GM19463 (cell line): ENCODE data around the gene OR52K2.
"Not testable (repeated sequence)": the region's sequence is repeated elsewhere in the genome, so short reads cannot be mapped to it uniquely, and the experiment has no call there.

Source experiments
- ATAC-seq: cut with Tn5 transposase; IDR thresholded peaks from one replicate; pipeline ENCODE4 v1.9.1; 2021; ENCODE audit warnings: mild to moderate bottlenecking, moderate library complexity; ENCODE audit not compliant: unreplicated experiment

The OR52K2 gene

GRCh38 chr11:4448995-4449394, at the start of gene OR52K2:
Gene OR52K2 (plus strand): TSS chr11:4449295. CDS start chr11:4449340, 45 bp downstream.
- ATAC-seq, result no peak

DNA sequence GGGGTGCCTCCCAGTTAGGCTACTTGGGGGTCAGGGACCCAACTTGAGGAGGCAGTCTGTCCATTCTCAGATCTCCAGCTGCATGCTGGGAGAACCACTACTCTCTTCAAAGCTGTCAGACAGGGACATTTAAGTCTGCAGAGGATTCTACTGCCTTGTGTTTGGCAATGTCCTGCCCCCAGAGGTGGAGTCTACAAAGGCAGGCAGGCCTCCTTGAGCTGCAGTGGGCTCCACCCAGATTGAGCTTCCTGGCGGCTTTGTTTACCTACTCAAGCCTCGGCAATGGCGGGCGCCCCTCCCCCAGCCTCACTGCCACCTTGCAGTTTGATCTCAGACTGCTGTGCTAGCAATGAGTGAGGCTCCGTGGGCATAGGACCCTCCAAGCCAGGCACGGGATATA, 42.9 kb upstream of the OR52K2 start:
- ATAC-seq, result not testable (repeated sequence)

GRCh38 chr11:4416306-4416705, 32.8 kb upstream of the OR52K2 start:
- no peak for ATAC-seq

DNA sequence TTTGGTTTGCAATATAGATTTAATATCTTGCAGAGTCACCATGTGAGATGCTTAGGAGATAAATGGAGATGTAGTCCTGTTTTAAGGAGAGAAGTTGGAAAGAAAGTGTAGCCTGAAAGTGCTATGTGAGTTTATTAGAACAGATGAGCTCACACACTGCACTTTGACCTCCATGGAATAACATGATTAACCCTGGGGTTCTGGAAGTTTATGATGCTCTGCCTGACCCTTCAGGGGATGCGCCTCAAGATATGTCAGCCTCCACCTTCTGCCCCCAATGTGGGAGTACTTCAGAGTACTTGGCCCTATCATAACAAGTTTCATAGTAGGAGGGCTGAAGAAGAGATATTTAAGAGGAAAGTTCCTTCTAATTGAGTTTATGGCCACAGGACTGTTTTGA, 32.3 kb upstream of the OR52K2 start:
- no peak for ATAC-seq

DNA sequence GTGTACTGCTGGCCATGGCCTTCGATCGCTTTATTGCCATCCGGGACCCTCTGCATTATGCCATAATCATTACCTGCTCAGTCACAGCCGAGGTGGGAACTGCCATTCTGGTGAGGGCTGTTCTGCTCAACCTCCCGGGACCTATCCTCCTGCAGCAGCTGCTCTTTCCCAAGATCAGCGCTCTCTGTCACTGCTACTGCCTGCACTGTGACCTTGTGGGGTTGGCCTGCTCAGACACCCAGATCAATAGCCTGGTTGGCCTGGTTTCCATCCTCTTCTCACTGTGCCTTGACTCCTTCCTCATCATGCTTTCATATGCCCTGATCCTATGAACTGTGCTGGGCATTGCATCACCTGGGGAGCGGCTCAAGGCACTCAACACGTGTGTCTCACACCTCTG, 30.7 kb upstream of the OR52K2 start:
- ATAC-seq, result no peak

DNA sequence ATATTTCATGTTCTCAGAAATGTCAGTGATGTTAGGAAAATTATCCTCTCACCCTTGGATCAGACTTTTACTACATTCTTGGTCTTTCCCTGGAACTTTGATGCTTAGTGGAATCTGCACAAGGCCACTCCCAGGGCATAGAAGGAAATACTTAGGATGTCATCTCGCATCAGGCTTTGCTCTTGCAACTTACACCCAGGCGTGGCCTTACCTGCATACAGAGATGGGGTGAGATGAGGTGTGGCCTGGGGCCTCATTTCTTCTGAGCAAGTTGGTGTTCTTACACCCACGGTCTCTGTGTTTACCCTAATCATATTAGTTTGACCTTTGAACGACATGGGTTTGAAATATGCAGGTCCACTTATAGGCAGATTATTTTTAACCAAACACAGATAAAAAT, 19.0 kb upstream of the OR52K2 start:
- ATAC-seq, result no peak

DNA sequence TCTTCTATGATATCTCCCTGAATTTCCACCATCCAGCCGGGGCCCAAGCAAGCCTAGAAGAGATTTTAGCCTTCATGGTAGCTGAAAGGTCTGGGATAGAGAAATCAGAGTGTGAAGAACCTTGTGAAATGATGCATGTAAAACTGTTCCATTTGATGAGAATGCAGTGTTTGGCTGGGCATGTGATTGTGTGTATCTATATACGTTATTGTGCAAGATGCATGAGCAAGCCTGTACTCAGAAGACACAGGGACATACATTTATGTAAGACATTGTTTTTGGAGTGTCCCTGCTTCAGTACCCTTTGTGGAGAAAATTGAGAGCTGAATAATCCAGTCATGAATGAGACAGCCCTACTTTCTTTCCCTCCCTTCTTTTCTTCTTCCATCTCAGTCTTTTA, 15.2 kb upstream of the OR52K2 start:
- ATAC-seq, result no peak

GRCh38 chr11:4436411-4436810, 12.7 kb upstream of the OR52K2 start:
- ATAC-seq, result no peak

DNA sequence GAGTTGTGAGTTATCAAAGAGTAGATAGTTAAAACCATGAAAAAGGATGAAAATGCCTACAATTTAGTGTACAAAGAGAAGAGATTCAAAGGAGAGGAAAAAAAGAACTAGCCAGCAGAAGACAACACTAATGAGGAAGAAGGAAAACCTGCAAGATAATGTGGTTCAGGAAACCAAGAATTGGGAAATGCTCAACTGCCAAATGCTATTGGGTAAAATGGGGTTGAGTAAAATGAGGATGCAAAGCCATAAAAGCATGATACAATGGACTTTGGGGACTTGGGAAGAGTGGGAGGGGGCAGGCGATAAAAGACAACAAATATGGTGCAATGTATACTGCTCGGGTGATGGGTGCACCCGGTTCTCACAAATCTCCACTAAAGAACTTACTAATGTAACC, 7.6 kb upstream of the OR52K2 start:
- no peak for ATAC-seq

DNA sequence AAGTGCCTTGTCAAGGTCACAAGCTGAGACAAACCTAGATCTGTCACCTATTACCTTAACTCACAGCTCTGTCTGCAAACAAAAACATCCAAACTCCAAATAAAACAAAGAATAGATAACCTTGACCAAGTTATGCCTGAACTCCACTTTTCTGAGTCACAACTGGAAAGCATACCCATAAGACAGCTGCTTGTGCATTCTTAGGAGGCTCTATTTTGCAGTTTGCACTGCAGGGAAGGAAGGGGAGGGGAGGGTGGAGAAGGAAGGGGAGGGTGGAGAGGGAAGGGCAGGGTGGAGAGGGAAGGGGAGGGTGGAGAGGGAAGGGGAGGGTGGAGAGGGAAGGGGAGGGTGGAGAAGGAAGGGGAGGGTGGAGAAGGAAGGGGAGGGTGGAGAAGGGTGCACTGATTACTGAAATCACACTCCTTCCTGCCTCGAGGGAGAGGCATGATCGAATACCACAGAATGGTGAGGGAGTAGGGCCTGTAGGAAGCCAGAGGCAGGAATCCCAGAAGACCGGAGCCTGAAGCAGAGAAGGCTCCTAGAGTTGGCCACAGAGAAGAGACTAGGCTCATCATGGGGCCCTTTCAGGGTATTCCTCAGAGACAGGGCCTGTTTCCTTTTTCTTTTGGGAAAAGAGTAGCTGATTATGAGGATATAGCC, 5.7 kb upstream of the OR52K2 start:
- ATAC-seq, result no peak

- ATAC-seq, result no peak
Observed at GRCh38 chr11:4453118-4453517, 4.0 kb downstream of the OR52K2 start.

DNA sequence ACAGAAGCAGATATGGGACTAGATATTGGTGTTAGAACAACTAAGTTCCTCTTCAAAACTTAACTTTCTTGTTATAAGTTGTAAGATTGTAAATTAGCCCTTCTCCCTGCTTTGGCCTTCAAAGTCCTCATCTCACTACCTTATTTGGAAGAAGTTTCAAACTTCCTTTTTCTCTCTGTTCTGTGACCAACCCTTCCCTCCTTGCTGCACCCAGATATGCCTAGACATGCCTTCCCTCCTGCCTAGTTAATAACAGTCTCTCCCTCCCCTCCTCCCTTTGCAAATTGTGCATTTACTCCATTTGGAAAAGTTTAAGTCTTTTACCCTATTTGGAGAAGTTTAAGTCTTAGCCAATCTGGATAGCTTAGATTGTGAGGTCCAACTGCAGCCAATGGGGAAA, 4.9 kb downstream of the OR52K2 start:
- ATAC-seq, result no peak

DNA sequence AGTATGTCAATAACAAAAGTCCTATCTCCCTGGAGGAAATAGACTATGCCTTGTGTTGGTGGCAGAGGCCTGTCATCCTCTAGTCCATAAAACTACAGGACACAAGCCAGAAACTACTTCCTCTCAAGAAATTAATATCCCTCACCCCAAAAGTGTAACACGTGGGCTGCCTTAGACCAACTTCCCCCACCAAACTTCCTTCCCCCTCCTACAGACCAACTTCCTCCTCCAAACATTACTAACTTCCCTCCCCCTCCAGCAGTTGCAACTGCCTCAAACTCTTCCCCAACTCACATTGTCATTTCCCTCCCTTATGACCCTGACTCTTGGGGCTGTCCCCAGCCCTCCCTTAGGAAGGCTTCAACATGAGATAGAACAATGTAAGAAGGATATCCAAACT, 6.3 kb downstream of the OR52K2 start:
- ATAC-seq, result no peak

DNA sequence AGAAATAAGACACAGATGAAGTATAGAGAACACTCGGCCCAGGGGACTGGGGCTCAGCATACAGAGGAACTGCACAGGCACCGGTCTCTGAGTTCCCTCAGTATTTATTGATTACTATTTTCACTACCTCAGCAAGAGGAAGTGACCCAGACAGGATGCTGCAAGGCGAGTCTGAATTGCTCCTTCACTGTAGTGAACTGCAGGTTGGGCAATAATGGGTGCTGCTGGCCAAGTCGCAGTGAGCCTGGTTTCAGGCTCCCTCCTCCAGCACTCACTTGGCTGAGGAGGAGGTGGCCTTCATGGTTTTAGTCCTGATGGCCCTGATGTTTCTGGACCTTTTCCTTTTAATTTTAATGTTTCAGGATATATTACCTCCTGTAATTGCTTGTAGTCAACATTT, 10.4 kb downstream of the OR52K2 start:
- ATAC-seq, result no peak

- no peak for ATAC-seq
Observed at GRCh38 chr11:4460151-4460550, 11.1 kb downstream of the OR52K2 start.

DNA sequence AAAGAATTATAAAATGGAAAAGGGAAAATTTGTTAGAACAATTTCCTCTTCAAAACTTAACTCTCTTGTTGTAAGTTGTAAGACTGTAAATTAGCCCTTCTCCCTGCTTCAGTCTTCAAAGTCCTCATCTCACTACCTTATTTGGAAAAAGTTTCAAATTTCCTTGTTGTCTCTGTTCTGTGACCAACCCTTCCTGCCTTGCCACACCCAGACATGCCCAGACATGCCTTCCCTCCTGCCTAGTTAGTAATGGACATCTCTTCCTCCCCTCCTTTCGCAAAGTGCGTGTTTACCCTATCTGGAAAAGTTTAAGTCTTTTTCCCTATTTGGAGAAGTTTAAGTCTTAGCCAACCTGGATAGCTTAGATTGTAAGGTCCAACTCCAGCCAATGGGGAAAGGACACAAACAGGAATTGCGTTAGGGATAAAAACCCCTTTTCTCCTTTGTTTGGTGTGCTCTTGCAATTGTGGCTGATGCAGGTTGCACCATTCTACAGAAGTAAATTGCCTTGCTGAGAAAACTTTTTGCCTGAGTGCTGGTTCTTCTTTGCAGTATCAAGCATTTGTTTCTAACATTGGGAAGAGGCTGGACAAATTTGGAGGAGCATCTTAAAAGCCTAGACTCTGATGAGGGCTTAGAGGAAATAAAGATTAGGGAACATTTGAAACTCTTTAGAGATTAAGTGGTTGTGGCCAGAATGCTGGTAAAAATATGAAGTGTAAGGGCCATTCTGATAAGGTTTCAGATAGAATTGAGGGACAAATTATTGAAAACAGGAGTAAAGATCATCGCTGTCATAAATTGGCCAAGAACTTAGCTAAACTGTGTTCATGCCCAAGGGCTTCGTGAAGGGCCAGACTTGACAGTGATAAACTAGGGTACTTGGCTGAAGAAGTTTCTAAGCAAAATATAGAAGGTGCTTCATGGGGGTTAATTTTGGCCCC, 15.4 kb downstream of the OR52K2 start:
- no peak for ATAC-seq

DNA sequence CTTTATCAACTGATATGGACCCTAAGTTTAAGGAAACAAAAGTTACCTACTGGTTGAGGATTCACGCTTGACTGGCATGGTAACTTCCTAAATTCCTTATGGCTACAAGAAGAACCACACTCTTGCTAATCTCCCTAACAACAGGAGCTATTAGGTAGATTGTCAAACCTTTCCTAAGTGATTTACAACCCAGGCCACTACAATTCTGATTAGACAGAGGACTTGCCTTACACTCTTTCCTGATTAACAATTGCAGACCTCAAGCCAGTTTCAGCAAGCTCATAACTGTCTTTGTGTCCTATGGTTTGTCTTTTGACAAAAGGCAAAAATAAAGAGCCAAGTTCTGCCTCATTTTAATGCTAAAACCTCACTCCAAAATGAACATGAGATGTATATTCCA, 16.3 kb downstream of the OR52K2 start:
- ATAC-seq, result no peak

DNA sequence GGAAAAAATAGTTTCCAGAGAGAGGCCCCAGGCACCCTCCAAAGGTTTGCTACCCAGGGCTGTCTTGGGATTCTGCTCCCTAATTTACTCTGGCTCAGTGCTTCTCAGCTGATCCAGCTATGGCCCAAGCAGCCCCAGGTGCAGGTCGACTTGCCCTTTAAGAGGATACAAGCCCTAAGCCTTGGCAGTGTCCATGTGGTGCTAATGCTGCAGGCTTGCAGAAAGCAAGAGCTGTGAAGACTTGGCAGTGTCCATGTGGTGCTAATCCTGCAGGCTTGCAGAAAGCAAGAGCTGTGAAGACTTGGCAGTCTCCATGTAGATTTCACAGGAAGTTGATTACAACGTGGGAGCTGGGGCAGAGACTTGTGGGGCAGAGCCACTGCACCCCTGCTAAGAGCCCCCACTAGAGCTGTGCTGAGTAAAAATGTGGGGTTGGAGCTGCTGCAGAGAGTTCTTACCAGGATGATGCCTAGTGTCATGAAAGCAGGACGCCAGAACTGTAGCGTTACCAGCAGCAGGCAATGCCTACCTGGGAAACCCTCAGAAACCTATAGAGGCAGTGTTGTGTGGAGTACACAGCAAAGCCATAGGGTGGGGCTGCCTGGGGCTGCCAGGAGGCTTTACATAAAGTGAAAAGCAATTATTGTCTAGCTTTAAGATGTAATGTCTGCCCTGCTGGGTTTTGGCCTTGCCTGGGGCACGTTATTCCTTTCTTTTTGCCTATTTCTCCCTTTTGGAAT, 17.2 kb downstream of the OR52K2 start:
- no peak for ATAC-seq

DNA sequence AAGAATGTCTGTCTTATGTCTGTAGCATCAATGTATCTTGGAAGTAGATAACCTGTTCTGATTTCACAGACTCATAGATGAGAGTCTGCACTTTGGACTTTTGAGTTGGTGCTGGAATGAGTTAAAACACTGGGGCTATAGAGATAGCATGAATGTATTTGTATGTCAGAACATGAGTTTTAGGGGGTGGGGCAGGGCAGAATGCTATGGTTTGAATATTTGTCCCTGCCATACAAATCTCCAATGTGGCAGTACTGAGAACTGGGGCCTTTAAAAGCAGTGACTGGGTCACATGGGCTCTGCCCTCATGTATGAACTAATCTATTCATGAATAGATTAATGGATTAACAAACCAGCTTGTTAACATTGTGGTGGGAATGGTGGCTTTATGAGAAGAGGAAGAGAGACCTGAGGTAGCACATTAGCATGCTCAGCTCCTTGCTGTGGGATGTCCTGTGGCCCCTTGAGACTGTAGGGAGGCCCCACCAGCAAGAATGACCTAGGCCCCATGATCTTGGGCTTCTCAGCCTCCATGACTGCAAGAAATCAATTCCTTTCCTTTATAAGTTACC, 17.9 kb downstream of the OR52K2 start:
- ATAC-seq, result peak; percentile 72

DNA sequence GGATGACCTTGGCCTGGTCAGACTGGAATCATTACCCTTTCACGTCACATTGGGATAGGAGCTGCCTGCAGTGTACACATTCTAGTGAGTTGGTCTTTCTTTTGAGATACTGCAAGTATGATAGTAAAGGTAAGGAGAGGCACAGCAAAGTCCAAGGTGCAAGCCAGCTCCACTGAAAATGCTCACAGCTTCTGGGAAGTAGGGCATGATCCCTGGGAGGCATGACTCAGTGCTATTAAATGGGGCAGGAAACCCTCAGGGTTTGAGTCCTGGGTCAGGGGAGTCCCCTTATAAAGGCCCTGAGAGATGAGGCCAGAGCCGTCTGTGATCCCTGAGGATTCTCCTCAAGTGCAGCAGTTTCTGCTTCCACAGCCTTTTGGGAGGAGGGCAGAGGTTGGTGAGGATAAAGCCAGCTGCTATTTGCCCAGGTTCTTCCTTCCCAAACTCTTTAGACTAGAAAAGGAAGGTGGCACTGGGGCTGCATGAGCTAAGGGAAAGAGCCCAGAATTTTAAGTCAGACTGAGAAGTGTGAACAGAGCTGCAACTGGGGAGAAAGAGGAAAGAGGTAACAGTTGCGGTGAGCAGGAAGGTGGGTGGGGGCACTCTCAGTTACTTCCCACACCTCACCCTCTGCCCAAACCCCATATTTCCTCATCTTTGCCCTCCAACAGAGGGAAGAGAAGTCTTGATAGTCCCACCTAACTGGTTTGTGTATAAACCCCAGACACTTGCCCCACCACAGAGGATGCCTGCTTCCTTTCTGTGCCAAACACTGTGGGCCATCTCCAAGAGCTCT, 18.9 kb downstream of the OR52K2 start:
- ATAC-seq, result no peak
